K562 (cell line): ENCODE results near the gene CEMIP. TPM values are rescaled to one million over a fixed set of nuclear protein-coding genes. Genes with fewer than 3 reads are reported as not detected.

Experiments
- ATAC-seq: fragments of 200-7000 bp; cut with Tn5 transposase; 3 replicates; pipeline ENCODE4 v1.9.1; 2020; ENCODE audit warnings: moderate library complexity
- BruUV-seq: library from RNA; stranded (reverse); fragments of 400-500 nt; replicated peaks from 2 replicates; lab custom pipeline; 2021; lab: Mats Ljungman, UMichigan
- CTCF ChIA-PET: fragments of 300-600 bp; formaldehyde crosslinking; extraction: SDS; loops from one replicate; lab custom pipeline; 2021; ENCODE audit warnings: low intra/inter-chr PET ratio; lab: Yijun Ruan, JAX
- POLR2A ChIA-PET: fragments of 300-600, 350-650 bp; sonication (Branson Sonifier 250); formaldehyde crosslinking; extraction: SDS; loops from one replicate; lab custom pipeline; 2021; ENCODE audit warnings: antibody characterized with exemption, inconsistent platforms; lab: Yijun Ruan, JAX
- DNase-seq, 4 experiments: peaks; one replicate each; pipeline versions ENCODE4 v3.0.0 to v3.0.0-alpha.2; 2011 to 2018; ENCODE audit warnings: low spot score in 3 of 4, mixed read lengths in 3 of 4; ENCODE audit errors: extremely low read depth in 1 of 4
- FAIRE-seq: peaks from 2 replicates; lab custom pipeline; 2011; peaks lifted over from hg19 to GRCh38; lab: Jason Lieb, UNC
- H2AFZ ChIP-seq: 2 replicates; pipeline ENCODE4 v1.6.0; 2011; ENCODE audit warnings: low read depth, low read length, control low read depth, inconsistent platforms
- H3K27ac ChIP-seq: fragments of 200-600 bp; 3 replicates; pipeline ENCODE4 v1.8.0; 2011; ENCODE audit warnings: low read depth, mild to moderate bottlenecking, control low read depth, inconsistent platforms, low read length, moderate library complexity, mixed read lengths; ENCODE audit errors: extremely low read depth
- H3K27me3 ChIP-seq, 2 experiments: fragments of 300-600 bp in 1 of 2; 2 replicates in 1 of 2; 3 replicates in 1 of 2; pipeline versions ENCODE4 v1.6.0 to v1.8.0; 2011; ENCODE audit warnings: inconsistent platforms in 2 of 2, low read length in 2 of 2, mild to moderate bottlenecking in 1 of 2, mixed read lengths in 1 of 2, moderate library complexity in 1 of 2; ENCODE audit not compliant: control insufficient read depth in 2 of 2, insufficient read depth in 2 of 2
- H3K36me3 ChIP-seq: fragments of 300-600 bp; 3 replicates; pipeline ENCODE4 v1.8.0; 2011; ENCODE audit warnings: mild to moderate bottlenecking, low read length, inconsistent platforms; ENCODE audit not compliant: control insufficient read depth, insufficient read depth
- H3K4me1 ChIP-seq, 2 experiments: fragments of 200-600 bp in 1 of 2; replicated peaks in 1 of 2; 2 replicates in 1 of 2; 3 replicates in 1 of 2; pipeline versions ENCODE4 v1.5.1 to v1.8.0; 2011; ENCODE audit warnings: inconsistent platforms in 2 of 2, low read length in 2 of 2, mild to moderate bottlenecking in 1 of 2, mixed read lengths in 1 of 2, moderate library complexity in 1 of 2; ENCODE audit not compliant: control insufficient read depth in 2 of 2, insufficient read depth in 2 of 2
- H3K4me2 ChIP-seq: 2 replicates; pipeline ENCODE4 v1.6.1; 2011; ENCODE audit warnings: low read length, control low read depth, inconsistent platforms, mixed read lengths; ENCODE audit not compliant: insufficient read depth
- H3K4me3 ChIP-seq: fragments of 200-600 bp; sonication (generic), shearing (Covaris generic); 2 replicates; pipeline ENCODE4 v1.5.1; 2016; ENCODE audit warnings: control low read depth, inconsistent platforms
- H3K79me2 ChIP-seq: fragments of 200-600 bp; 3 replicates; pipeline ENCODE4 v1.8.0; 2011; ENCODE audit warnings: low read length, inconsistent platforms; ENCODE audit not compliant: control insufficient read depth, insufficient read depth
- H3K9ac ChIP-seq, 2 experiments: 2 replicates each; pipeline versions ENCODE4 v1.6.0 to v1.6.1; 2011; ENCODE audit warnings: low read depth in 2 of 2, low read length in 2 of 2, control low read depth in 1 of 2, inconsistent platforms in 1 of 2, mild to moderate bottlenecking in 1 of 2, mixed read lengths in 1 of 2; ENCODE audit not compliant: insufficient read depth in 1 of 2
- H3K9me1 ChIP-seq: one replicate; pipeline ENCODE4 v1.6.0; 2011; ENCODE audit warnings: inconsistent platforms, mild to moderate bottlenecking, low read length, moderate library complexity; ENCODE audit not compliant: control insufficient read depth, insufficient read depth
- H3K9me3 ChIP-seq: replicated peaks from 2 replicates; pipeline ENCODE4 v1.5.1; 2011; ENCODE audit warnings: low read depth, low read length, inconsistent platforms; ENCODE audit not compliant: control insufficient read depth, insufficient read depth
- H4K20me1 ChIP-seq: replicated peaks from 2 replicates; pipeline ENCODE4 v1.6.1; 2011; ENCODE audit warnings: low read length, inconsistent platforms, mixed read lengths; ENCODE audit not compliant: control insufficient read depth, insufficient read depth
- FOXA1 ChIP-seq: fragments of 450-650 bp; IDR thresholded peaks from 2 replicates; pipeline ENCODE4 v1.6.1; 2016; ENCODE audit warnings: mild to moderate bottlenecking, borderline replicate concordance
- L3MBTL2 ChIP-seq: fragments of 450-650 bp; IDR thresholded peaks from 2 replicates; pipeline ENCODE4 v1.6.1; 2016; ENCODE audit warnings: mild to moderate bottlenecking, moderate library complexity
- RBM34 ChIP-seq: fragments of 200-400 bp; formaldehyde crosslinking; IDR thresholded peaks from 2 replicates; pipeline ENCODE4 v1.6.1; 2018; ENCODE audit warnings: low read length, borderline replicate concordance; ENCODE audit not compliant: insufficient read depth
- TAF9B ChIP-seq: fragments of 450-650 bp; IDR thresholded peaks from 2 replicates; pipeline ENCODE4 v1.6.1; 2018; ENCODE audit warnings: mild to moderate bottlenecking; ENCODE audit not compliant: partially characterized antibody
- ZNF174 ChIP-seq: fragments of 250-450 bp; sonication (Bioruptor Pico); IDR thresholded peaks from 2 replicates; pipeline ENCODE4 v1.4.0; 2020; ENCODE audit warnings: mild to moderate bottlenecking
- ZNF436 ChIP-seq: fragments of 250-450, 450-650 bp; sonication (Bioruptor Pico); formaldehyde crosslinking; IDR thresholded peaks from 2 replicates; pipeline ENCODE4 v1.7.0; 2020; ENCODE audit warnings: mild to moderate bottlenecking
- WGBS: fragments of 100-300 bp; shearing (Covaris generic); methylation state at CpG from one replicate; pipeline ENCODE4 v1.1.6; 2016; ENCODE audit warnings: low coverage, mixed read lengths; ENCODE audit not compliant: insufficient coverage; ENCODE audit errors: missing lambda C conversion rate; 5-methylcytosine and 5-hydroxymethylcytosine counted together
- in situ Hi-C: fragments of 300-500 bp; cut with MboI; formaldehyde crosslinking; loops from 4 replicates; pipeline ENCODE4 v1.15.0; 2018; ENCODE audit warnings: inconsistent platforms, mixed read lengths
- intact Hi-C: fragments of 100-400 bp; cut with micrococcal nuclease; formaldehyde crosslinking; loops from 2 replicates; pipeline ENCODE4 v1.14.2; 2022
- polyA plus RNA-seq, 8 experiments: library from polyadenylated mRNA; depleted of rRNA in 4 of 8; stranded (reverse) in 5 of 8; unstranded in 3 of 8; fragments of >200 nt; fragmentation: Nextera tagmentation in 2 of 8; fragmentation: Illumina TruSeq in 1 of 8; extraction: Ambion mirVana in 2 of 8; extraction: Trizol in 1 of 8; gene quantifications; 2 replicates each; pipeline versions ENCODE4 v1.2.1 to v1.2.3, GENCODE V29; 2011 to 2014; ENCODE audit warnings: inconsistent platforms in 1 of 8, missing spikeins in 1 of 8
- total RNA-seq, 7 experiments: library from RNA; depleted of rRNA in 6 of 7; stranded (reverse); fragments of >200 nt in 6 of 7; fragmentation: Illumina TruSeq in 2 of 7; extraction: Trizol in 2 of 7; gene quantifications; 2 replicates each; pipeline versions ENCODE4 v1.2.1 to v1.2.3, GENCODE V29; 2011 to 2021; ENCODE audit warnings: low replicate concordance in 1 of 7
- TF ChIP-seq, protein P1 (sequence below): sonication (generic); formaldehyde crosslinking; IDR thresholded peaks from 2 replicates; pipeline ENCODE4 v1.8.0; 2022; ENCODE audit warnings: mild to moderate bottlenecking, low read depth, missing genetic modification reagents

The CEMIP gene
- total and polyA plus RNA-seq, 9 of the 15 experiments (the other 6 are each of a cell fraction or from before 2014, with no cell fraction given): 0.33 TPM; not detected in 8

DNA sequence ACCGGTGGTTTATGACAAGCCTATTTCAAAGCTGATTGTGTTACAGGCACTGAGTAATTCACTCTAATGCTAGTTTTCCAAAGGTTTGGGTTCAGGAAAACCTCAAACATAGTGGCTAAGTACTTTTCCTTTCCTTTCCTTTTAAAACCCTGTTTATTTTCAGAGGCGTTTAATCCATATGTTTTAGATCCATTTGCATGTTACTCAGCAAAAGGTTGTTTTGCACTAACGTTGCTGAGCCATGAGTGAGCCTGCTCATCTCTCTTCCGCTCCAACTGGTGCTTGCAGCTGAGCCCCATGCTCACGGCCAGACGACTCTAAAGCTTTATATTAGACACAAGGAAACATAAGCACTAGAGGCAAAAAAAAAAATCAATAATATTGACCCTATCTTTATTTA, 9.4 kb downstream of the CEMIP start:
- Histone ChIP-seq H3K27ac (no peak overlapping the region), H2AFZ (no peak overlapping the region), H3K79me2 (no peaks in the 10 kb centered on the region), H3K4me2 (no peak overlapping the region), H3K9me1 (no peaks in the 10 kb centered on the region), H3K9me3 (no peaks in the 10 kb centered on the region), H3K4me1 (no peaks in the 10 kb centered on the region), H3K36me3 (no peaks in the 10 kb centered on the region), H3K4me3 (no peak overlapping the region), H3K27me3 (peaks cover 5 to 21% of the 10 kb centered on the region in 2 experiments; a peak in 3 of 5 replicates), H4K20me1 (peaks cover 6% of the 10 kb centered on the region; the same call in 1 of the 2 replicates), H3K9ac (no peak overlapping the region)
- under 1% methylated on average over 6 of the region's 6 CpGs for WGBS
- FAIRE-seq (no peak), ATAC-seq (no peak), DNase-seq (no peak)
- in situ Hi-C loops (no loop called here), intact Hi-C loops (no loop called here)
- TF ChIP-seq RBM34 (no peak), FOXA1 (no peak), ZNF174 (no peak), L3MBTL2 (no peak), ZNF436 (CRISPR knock-in tag) (no peak), TAF9B (no peak)
- TF ChIP-seq, protein P1, sequence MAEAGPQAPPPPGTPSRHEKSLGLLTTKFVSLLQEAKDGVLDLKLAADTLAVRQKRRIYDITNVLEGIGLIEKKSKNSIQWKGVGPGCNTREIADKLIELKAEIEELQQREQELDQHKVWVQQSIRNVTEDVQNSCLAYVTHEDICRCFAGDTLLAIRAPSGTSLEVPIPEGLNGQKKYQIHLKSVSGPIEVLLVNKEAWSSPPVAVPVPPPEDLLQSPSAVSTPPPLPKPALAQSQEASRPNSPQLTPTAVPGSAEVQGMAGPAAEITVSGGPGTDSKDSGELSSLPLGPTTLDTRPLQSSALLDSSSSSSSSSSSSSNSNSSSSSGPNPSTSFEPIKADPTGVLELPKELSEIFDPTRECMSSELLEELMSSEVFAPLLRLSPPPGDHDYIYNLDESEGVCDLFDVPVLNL (CRISPR knock-in tag): no peak
- ChIA-PET CTCF (interaction anchor here (0.7 kb wide), 1 partner anchor 65 kb away, joined by 4 read pairs; no protein-coding TSS in a partner anchor), POLR2A (no interaction called here)
- no TSS peak for BruUV-seq
